Testis (tissue), 3 donors: ENCODE data around the gene CMTR1. TPM values are rescaled to one million over a fixed set of nuclear protein-coding genes. Genes with fewer than 3 reads are reported as not detected.

ENCODE experiments used
- DNase-seq: peaks from one replicate; pipeline ENCODE4 v3.0.0-alpha.2; 2019
- H3K27ac ChIP-seq, 2 donors: fragments of 200-600 bp; sonication (generic); one replicate each; pipeline ENCODE4 v1.5.1; 2019
- H3K27me3 ChIP-seq: fragments of 200-600 bp; sonication (generic); one replicate; pipeline ENCODE4 v1.5.1; 2019
- H3K36me3 ChIP-seq: fragments of 200-600 bp; sonication (generic); one replicate; pipeline ENCODE4 v1.5.1; 2017; ENCODE audit warnings: low read depth; ENCODE audit errors: missing control alignments
- H3K4me1 ChIP-seq: fragments of 200-600 bp; sonication (generic); one replicate; pipeline ENCODE4 v1.5.1; 2019
- H3K4me3 ChIP-seq, 2 donors: fragments of 200-600 bp; sonication (generic); one replicate each; pipeline ENCODE4 v1.5.1; 2017 to 2019
- H3K9me3 ChIP-seq: fragments of 200-600 bp; sonication (generic); one replicate; pipeline ENCODE4 v1.5.1; 2017
- CTCF ChIP-seq, 3 experiments: fragments of 450-650 bp in 2 of 3; fragments of 200-600 bp in 1 of 3; sonication (generic) in 1 of 3; IDR thresholded peaks; one replicate each; pipeline ENCODE4 v1.5.1; 2016 to 2019; ENCODE audit warnings: antibody characterized with exemption in 3 of 3, mild to moderate bottlenecking in 2 of 3, moderate library complexity in 1 of 3
- POLR2A ChIP-seq: fragments of 450-650 bp; IDR thresholded peaks from one replicate; pipeline ENCODE4 v1.6.1; 2017; ENCODE audit warnings: antibody characterized with exemption, mild to moderate bottlenecking, moderate library complexity
- WGBS, 2 donors: methylation state at CpG; one replicate each; pipeline ENCODE4 v1.1.5; 2018; 5-methylcytosine and 5-hydroxymethylcytosine counted together
- intact Hi-C: fragments of 100-400 bp; cut with DNase I; formaldehyde crosslinking; loops from one replicate; pipeline ENCODE4 v1.15.1; 2023; ENCODE audit warnings: low total_unique reads
- polyA plus RNA-seq: library from polyadenylated mRNA; stranded (reverse); fragments of 350-450 nt; fragmentation: Illumina TruSeq; extraction: RNeasy Lipid Tissue Mini Kit (QIAGEN cat#74804); gene quantifications from one replicate; pipeline ENCODE4 v1.2.3, GENCODE V29; 2014; ENCODE audit warnings: low read depth, low replicate concordance; ENCODE audit not compliant: insufficient read depth
- total RNA-seq, 2 donors: library from RNA; depleted of rRNA; stranded (reverse); fragments of >200 nt; gene quantifications; one replicate each; pipeline ENCODE4 v1.2.3, GENCODE V29; 2016

The CMTR1 gene
- total and polyA plus RNA-seq, 3 donors from 2014 or later, result 123 to 234 (median 231) TPM

DNA sequence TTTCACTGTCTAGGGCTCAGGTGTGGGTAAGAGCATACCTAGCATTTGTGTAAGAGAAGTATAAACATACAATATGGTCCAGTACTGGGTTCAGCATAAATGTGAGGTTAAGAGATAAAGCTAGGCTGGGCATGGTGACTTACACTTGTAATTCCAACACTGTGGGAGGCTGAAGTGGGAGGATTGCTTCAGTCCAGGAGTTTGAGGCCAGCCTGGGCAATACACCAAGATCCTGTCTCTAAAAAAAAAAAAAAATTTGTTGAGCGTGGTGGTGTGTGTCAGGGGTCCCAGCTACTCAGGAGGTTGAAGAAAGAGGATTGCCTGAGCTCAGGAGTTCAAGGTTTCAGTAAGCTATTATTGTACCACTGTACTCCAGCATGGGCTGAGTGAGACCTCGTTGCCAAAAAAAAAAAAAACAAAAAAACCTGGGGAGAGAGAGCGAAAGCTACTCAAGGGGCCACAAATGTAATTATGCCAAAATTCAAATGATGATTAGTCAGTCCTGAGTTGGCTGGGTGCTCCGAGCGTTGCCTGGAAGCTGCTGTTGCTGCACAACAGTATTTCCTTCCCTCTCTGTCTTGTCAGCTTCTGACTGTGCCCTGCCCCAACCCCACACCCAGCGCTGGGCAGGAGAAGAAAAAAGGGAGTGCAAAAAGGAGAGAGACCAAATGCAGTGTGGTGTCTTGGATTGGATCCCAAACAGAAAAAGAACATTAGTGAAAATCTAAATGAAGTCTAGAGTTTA lies 24.0 kb downstream of the CMTR1 start:
- no peaks in the 10 kb centered on the region for H3K27me3 ChIP-seq
- DNase-seq, result no peak
- no peaks in the 10 kb centered on the region for H3K36me3 ChIP-seq
- intact Hi-C loops, result no loop called here
- H3K27ac ChIP-seq, result no peak overlapping the region
- no peak overlapping the region for H3K4me3 ChIP-seq
- TF ChIP-seq CTCF (IDR thresholded peaks at IDR 0.05) (no peak), POLR2A (no peak)
- WGBS, 2 donors, result 39 to 56% methylated on average over 6 of the region's 6 CpGs
- H3K4me1 ChIP-seq, result peaks cover 6% of the 10 kb centered on the region
- H3K9me3 ChIP-seq, result no peaks in the 10 kb centered on the region

GRCh38 chr6:37459981-37460800 lies 27.2 kb downstream of the CMTR1 start:
- Histone ChIP-seq H3K27ac (no peak overlapping the region), H3K36me3 (no peaks in the 10 kb centered on the region), H3K4me1 (peaks cover 6% of the 10 kb centered on the region), H3K9me3 (no peaks in the 10 kb centered on the region), H3K27me3 (no peaks in the 10 kb centered on the region), H3K4me3 (no peak overlapping the region)
- no peak for TF ChIP-seq POLR2A
- TF ChIP-seq CTCF (IDR thresholded peaks at IDR 0.05), result no peak
- intact Hi-C loops, result no loop called here
- WGBS, 2 donors, result 79 to 89% methylated on average over 5 of the region's 5 CpGs
- DNase-seq, result no peak

GRCh38 chr6:37460805-37461204 lies 27.8 kb downstream of the CMTR1 start:
- H3K9me3 ChIP-seq, result no peaks in the 10 kb centered on the region
- H3K4me3 ChIP-seq, result no peak overlapping the region
- no peak overlapping the region for H3K27ac ChIP-seq
- no peaks in the 10 kb centered on the region for H3K27me3 ChIP-seq
- peaks cover 6% of the 10 kb centered on the region for H3K4me1 ChIP-seq
- DNase-seq, result no peak
- 79 to 82% methylated on average over 2 of the region's 2 CpGs for WGBS, 2 donors
- no peak for TF ChIP-seq CTCF (IDR thresholded peaks at IDR 0.05)
- TF ChIP-seq POLR2A, result no peak
- intact Hi-C loops, result no loop called here
- H3K36me3 ChIP-seq, result no peaks in the 10 kb centered on the region

DNA sequence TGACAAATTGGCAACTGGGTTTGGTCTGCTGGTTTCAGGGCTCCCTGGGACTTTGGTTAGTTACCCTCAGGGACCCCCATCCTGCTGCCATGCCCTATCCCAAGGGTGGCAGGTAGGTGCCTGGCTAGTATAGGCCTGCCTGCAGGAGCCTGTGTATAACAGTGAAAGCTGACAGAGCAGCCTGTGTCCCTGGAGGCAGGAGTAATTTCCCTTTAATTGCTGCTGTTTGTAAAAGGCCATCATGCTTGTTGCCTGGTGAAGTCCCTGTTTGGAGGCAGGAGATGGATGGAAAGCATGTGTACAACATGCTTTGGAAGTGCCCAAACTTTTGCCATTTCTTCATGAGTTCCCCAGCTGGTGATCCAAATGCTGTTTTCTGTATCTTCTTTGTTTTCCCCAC lies 30.1 kb downstream of the CMTR1 start:
- Histone ChIP-seq H3K4me1 (no peaks in the 10 kb centered on the region), H3K27me3 (no peaks in the 10 kb centered on the region), H3K27ac (no peak overlapping the region), H3K4me3 (no peak overlapping the region), H3K9me3 (no peaks in the 10 kb centered on the region), H3K36me3 (no peaks in the 10 kb centered on the region)
- no peak for DNase-seq
- intact Hi-C loops, result no loop called here
- no peak for TF ChIP-seq CTCF (IDR thresholded peaks at IDR 0.05)
- TF ChIP-seq POLR2A, result no peak
